Effector memory CD8-positive, alpha-beta T cell (primary cell): Measurements from ENCODE around the gene SCGN.

ENCODE experiments used
- ATAC-seq: fragments of 150-1000 bp; cut with Tn5 transposase; replicated peaks from 2 replicates; pipeline ENCODE4 v1.10.0; 2021; ENCODE audit warnings: mild to moderate bottlenecking, moderate library complexity
- DNase-seq, 3 experiments: peaks; one replicate each; pipeline ENCODE4 v3.0.0; 2021
- H3K27ac Mint-ChIP-seq, 2 donors: one replicate each; pipeline ENCODE4 v1.8.0; 2022; ENCODE audit warnings: mild to moderate bottlenecking in 2 of 2, mixed read lengths in 2 of 2, moderate library complexity in 2 of 2
- H3K27me3 Mint-ChIP-seq, 2 donors: one replicate each; pipeline ENCODE4 v1.8.0; 2022; ENCODE audit warnings: mixed read lengths in 2 of 2
- H3K36me3 Mint-ChIP-seq: one replicate; pipeline ENCODE4 v1.8.0; 2022; ENCODE audit warnings: mild to moderate bottlenecking, moderate library complexity, mixed read lengths; ENCODE audit not compliant: insufficient read depth
- H3K4me1 Mint-ChIP-seq, 2 donors: one replicate each; pipeline ENCODE4 v1.8.0; 2022; ENCODE audit warnings: low read depth in 2 of 2, mixed read lengths in 2 of 2
- H3K4me3 Mint-ChIP-seq, 2 donors: one replicate each; pipeline ENCODE4 v1.8.0; 2022; ENCODE audit warnings: mild to moderate bottlenecking in 2 of 2, mixed read lengths in 2 of 2, moderate library complexity in 2 of 2
- H3K9me3 Mint-ChIP-seq, 2 donors: one replicate each; pipeline ENCODE4 v1.8.0; 2022; ENCODE audit warnings: mixed read lengths in 2 of 2

SCGN gene

DNA sequence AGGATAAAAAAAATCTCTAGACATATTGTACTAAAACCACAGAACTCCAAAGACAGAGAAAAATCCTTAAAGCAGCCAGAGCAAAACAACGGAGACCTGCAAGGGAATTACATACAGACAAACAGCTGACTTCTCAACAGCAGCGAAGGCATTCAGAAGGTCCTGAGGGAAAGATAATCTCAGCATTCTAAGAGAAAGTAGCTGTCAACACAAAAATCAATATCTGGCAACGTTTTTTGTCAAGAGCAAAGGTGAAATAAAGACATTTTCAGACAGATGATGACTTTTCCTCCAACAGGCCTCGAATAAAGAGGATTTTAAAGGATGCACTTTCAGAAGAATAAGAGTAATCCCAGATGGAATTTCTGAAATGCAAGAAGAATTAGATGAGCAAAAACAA is 6.1 kb upstream of the SCGN start:
- Mint-ChIP-seq H3K27ac (no peak overlapping the region), H3K36me3 (no peaks in the 10 kb centered on the region), H3K9me3 (no peaks in the 10 kb centered on the region), H3K27me3 (peaks cover 54 to 62% of the 10 kb centered on the region in 2 donors), H3K4me1 (no peaks in the 10 kb centered on the region), H3K4me3 (no peak overlapping the region)
- ATAC-seq: no peak
- DNase-seq: no peak

DNA sequence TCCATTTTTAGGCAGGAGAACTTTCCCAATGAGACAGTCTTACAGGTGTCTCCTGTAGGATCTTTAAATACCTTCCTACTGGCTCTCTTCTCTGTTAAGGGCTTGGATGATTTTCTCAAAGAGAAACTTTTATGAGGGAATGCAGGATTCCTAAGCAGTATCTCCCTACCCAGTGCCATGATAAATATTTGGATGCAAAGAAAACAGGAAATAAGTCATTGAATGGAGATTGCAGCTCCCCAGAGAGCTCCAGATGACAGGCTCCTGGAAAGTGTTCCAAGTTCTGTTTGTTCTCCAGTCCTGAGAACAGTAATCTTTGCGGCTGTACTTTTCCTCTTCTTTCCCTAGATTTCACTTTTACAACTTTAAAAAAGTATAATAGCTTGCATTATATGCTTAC is 2.4 kb upstream of the SCGN start:
- Mint-ChIP-seq H3K4me3 (no peak overlapping the region), H3K36me3 (no peaks in the 10 kb centered on the region), H3K27ac (no peak overlapping the region), H3K4me1 (no peaks in the 10 kb centered on the region), H3K27me3 (peaks cover 46 to 57% of the 10 kb centered on the region in 2 donors), H3K9me3 (no peaks in the 10 kb centered on the region)
- DNase-seq (no peak), ATAC-seq (no peak)

DNA sequence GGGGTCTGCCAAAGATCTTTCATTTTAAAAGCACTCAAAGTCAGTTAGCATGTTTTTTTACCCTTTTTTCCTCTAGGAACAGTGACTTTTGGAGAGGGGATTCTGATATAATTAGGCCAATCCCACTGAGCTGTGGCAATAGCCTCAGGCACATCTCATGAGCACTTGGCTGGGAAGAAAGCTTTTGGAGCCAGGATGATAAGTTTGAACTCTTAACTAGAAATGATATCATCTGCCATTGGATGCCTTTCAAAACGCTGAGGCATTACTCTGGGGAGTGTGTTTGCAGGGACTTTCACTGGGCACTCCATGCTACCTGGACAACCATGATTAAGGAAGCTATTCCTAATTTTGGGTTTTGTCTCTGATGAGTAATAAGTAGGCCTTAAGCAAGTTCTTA is 3.7 kb downstream of the SCGN start:
- H3K4me3 Mint-ChIP-seq: no peak overlapping the region
- no peaks in the 10 kb centered on the region for H3K9me3 Mint-ChIP-seq
- DNase-seq: no peak
- no peaks in the 10 kb centered on the region for H3K4me1 Mint-ChIP-seq
- H3K27ac Mint-ChIP-seq: no peak overlapping the region
- no peak for ATAC-seq
- peaks cover 45 to 53% of the 10 kb centered on the region in 2 donors for H3K27me3 Mint-ChIP-seq
- no peaks in the 10 kb centered on the region for H3K36me3 Mint-ChIP-seq

GRCh38 chr6:25659633-25660368 is 7.8 kb downstream of the SCGN start:
- ATAC-seq: no peak
- DNase-seq: no peak
- Mint-ChIP-seq H3K4me3 (no peak overlapping the region), H3K27me3 (peaks cover 32 to 39% of the 10 kb centered on the region in 2 donors), H3K27ac (no peak overlapping the region), H3K9me3 (no peaks in the 10 kb centered on the region), H3K36me3 (no peaks in the 10 kb centered on the region), H3K4me1 (no peaks in the 10 kb centered on the region)

DNA sequence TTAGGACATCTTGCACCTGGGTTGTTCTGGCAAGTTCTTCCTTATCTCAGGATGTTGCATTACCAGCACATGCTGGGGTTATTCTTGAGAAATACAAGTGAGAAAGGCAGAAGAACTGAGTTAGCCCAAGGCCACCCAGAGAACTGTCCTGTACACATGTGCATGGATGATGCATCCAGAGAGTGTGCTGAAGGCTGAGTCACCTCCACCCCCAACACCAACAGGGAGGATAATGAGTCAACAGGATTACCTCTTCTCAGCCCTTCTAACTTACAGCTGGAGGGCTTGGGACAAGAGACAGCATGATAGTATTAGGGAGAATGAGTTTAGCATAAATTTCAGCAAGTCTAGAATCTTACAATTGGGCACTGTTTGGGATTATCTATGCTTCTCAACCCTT is 8.5 kb downstream of the SCGN start:
- no peaks in the 10 kb centered on the region for H3K36me3 Mint-ChIP-seq
- H3K27me3 Mint-ChIP-seq: peaks cover 28 to 42% of the 10 kb centered on the region in 2 donors
- H3K4me3 Mint-ChIP-seq: no peak overlapping the region
- no peaks in the 10 kb centered on the region for H3K9me3 Mint-ChIP-seq
- ATAC-seq: no peak
- no peak for DNase-seq
- no peaks in the 10 kb centered on the region for H3K4me1 Mint-ChIP-seq
- H3K27ac Mint-ChIP-seq: no peak overlapping the region

DNA sequence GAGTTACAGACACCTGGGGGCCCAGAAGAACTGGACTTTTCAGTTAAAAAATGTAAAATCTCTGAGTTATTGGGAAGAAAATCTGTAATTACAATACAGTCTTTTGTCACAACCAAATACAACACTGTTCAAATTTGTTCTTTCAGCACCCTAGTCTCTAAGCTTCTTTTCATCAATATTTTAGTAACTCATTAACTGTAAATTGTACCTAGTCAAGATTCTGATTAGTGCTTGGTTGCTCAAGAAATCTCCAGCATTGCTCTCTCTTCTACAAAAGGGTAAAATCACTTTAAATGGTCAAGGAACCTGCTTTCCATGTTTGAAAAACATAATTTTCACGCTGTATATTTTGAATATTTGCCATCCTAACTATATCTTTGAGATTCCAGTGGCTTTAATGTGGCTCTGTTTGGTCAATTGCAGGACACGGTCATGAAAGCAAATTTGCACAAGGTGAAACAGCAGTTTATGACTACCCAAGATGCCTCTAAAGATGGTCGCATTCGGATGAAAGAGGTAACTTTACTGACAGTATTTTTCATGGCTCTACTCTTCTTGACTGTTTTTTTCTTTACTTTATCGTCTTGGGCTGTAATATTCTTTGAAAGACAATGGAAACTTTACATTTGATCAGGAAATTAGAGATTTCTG is 9.2 kb downstream of the SCGN start:
- H3K27me3 Mint-ChIP-seq: peaks cover 28 to 42% of the 10 kb centered on the region in 2 donors
- DNase-seq (no peak), ATAC-seq (no peak)
- no peaks in the 10 kb centered on the region for H3K9me3 Mint-ChIP-seq
- no peak overlapping the region for H3K27ac Mint-ChIP-seq
- H3K4me1 Mint-ChIP-seq: no peaks in the 10 kb centered on the region
- no peaks in the 10 kb centered on the region for H3K36me3 Mint-ChIP-seq
- H3K4me3 Mint-ChIP-seq: no peak overlapping the region

DNA sequence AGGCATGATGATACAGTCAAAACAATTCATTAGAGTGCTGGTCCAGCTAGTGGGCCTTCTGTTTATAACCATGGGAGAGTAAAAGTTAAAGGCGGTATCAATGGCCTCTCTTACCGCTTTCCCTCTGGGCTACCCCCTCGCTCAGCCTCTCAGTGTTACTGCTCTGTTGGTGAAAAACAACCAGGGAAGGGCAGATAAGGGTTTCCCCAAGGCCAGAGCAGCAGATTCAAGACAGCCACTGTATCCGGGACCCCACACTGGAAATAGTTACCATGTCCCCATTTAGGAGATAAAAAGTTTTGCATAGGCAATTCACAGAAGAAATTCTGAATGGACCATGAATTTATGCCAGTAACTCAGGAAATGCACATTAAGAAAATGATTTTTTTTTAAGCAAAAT is 13.4 kb downstream of the SCGN start:
- Mint-ChIP-seq H3K36me3 (no peaks in the 10 kb centered on the region), H3K9me3 (no peaks in the 10 kb centered on the region), H3K4me3 (no peak overlapping the region), H3K27ac (no peak overlapping the region), H3K27me3 (peaks cover 13 to 44% of the 10 kb centered on the region in 2 donors), H3K4me1 (no peaks in the 10 kb centered on the region)
- DNase-seq (no peak), ATAC-seq (no peak)

DNA sequence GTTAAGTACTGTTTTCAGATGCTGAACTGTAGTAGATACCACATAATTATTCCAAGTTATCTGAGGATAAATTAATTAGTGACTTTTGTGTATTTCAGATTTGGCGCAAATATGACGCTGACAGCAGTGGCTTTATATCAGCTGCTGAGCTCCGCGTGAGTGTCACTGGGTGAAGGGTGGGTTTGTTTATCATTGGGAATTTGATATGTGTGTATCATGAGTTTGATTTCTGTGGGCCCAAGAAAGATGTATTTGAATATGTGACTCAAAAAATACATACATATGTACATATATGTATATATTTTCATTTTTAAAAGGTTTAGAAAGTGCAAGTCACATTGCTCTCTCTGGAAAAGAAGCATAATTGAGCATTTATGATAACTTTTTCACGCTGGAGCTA is 17.4 kb downstream of the SCGN start:
- Mint-ChIP-seq H3K36me3 (no peaks in the 10 kb centered on the region), H3K27ac (no peak overlapping the region), H3K4me1 (no peaks in the 10 kb centered on the region), H3K4me3 (no peak overlapping the region), H3K27me3 (peaks cover 17 to 37% of the 10 kb centered on the region in 2 donors), H3K9me3 (no peaks in the 10 kb centered on the region)
- ATAC-seq (no peak), DNase-seq (no peak)

DNA sequence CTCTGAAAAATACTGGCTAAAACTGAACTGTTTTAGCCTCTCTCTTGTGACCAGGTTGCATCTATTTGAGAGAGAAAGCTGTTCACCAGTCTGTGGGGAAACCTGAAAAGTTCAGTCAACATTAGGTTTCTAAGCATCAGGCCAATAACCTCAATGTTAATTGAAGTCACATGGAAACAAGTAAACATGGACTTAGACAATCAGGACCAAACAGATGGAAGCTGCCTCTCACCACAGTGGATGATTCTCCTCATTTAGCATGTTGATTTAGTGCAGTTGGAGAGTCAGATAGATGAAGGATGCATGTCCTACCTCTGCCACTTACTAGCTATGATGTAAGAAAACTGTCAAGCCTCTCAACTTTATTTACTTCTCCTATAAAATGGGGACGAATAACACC is 18.2 kb downstream of the SCGN start:
- H3K4me3 Mint-ChIP-seq: no peak overlapping the region
- H3K9me3 Mint-ChIP-seq: no peaks in the 10 kb centered on the region
- peaks cover 10 to 30% of the 10 kb centered on the region in 2 donors for H3K27me3 Mint-ChIP-seq
- ATAC-seq: no peak
- no peaks in the 10 kb centered on the region for H3K36me3 Mint-ChIP-seq
- no peaks in the 10 kb centered on the region for H3K4me1 Mint-ChIP-seq
- DNase-seq: no peak
- H3K27ac Mint-ChIP-seq: no peak overlapping the region

DNA sequence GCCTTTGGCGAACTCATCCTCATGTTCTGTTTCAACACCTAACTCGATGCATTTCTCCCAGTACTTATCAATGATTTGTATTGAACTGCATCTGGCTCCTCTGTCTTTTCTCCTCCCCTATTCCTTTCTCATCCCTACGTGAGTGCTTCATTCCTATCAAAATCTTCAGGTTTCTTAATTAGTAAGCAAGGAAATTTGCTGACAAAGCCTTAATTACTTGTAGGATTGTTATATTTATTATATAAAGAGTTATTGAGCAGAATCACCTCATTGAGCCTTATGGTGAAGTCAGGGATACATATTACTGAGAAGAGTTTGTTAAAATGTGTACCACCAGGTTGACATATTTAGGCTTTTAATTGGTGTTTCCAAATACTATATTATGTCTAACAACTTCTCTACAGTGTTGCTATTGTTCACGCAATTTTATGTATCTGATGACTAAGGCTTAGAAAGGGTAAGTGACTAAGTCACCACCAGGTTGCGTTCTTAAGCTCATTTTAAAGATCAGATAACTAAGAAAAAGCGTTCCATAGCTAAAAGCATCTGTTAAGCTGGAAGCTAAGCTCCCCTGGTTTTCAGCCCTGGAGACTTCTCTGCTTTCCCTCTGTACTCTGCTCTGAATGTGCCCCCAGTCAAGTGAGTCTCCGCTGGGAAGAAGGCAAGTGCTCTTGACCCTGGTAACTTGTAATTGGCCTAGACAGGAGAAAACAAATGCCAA is 18.9 kb downstream of the SCGN start:
- H3K9me3 Mint-ChIP-seq: no peaks in the 10 kb centered on the region
- no peak overlapping the region for H3K4me3 Mint-ChIP-seq
- peaks cover 10 to 27% of the 10 kb centered on the region in 2 donors for H3K27me3 Mint-ChIP-seq
- H3K4me1 Mint-ChIP-seq: no peaks in the 10 kb centered on the region
- no peak overlapping the region for H3K27ac Mint-ChIP-seq
- ATAC-seq: no peak
- no peaks in the 10 kb centered on the region for H3K36me3 Mint-ChIP-seq
- DNase-seq: no peak

- Mint-ChIP-seq H3K36me3 (no peaks in the 10 kb centered on the region), H3K27me3 (peaks cover 10 to 27% of the 10 kb centered on the region in 2 donors), H3K4me1 (no peaks in the 10 kb centered on the region), H3K9me3 (no peaks in the 10 kb centered on the region), H3K27ac (no peak overlapping the region), H3K4me3 (no peak overlapping the region)
- ATAC-seq (no peak), DNase-seq (no peak)
Observed at GRCh38 chr6:25671652-25672051, 19.6 kb downstream of the SCGN start.

- Mint-ChIP-seq H3K27ac (no peak overlapping the region), H3K4me1 (no peaks in the 10 kb centered on the region), H3K27me3 (peaks cover 10 to 13% of the 10 kb centered on the region in 2 donors), H3K4me3 (no peak overlapping the region), H3K36me3 (no peaks in the 10 kb centered on the region), H3K9me3 (no peaks in the 10 kb centered on the region)
- DNase-seq (no peak), ATAC-seq (no peak)
Observed at GRCh38 chr6:25675167-25675566, 23.2 kb downstream of the SCGN start.

GRCh38 chr6:25676775-25677174 is 24.8 kb downstream of the SCGN start:
- ATAC-seq: no peak
- Mint-ChIP-seq H3K9me3 (no peaks in the 10 kb centered on the region), H3K4me3 (no peak overlapping the region), H3K36me3 (no peaks in the 10 kb centered on the region), H3K4me1 (no peaks in the 10 kb centered on the region), H3K27ac (no peak overlapping the region), H3K27me3 (peaks cover 13 to 17% of the 10 kb centered on the region in 2 donors)
- no peak for DNase-seq

- no peaks in the 10 kb centered on the region for H3K9me3 Mint-ChIP-seq
- DNase-seq (no peak), ATAC-seq (no peak)
- no peak overlapping the region for H3K4me3 Mint-ChIP-seq
- H3K27me3 Mint-ChIP-seq: peaks cover 13 to 38% of the 10 kb centered on the region in 2 donors
- H3K27ac Mint-ChIP-seq: no peak overlapping the region
- no peaks in the 10 kb centered on the region for H3K4me1 Mint-ChIP-seq
- H3K36me3 Mint-ChIP-seq: no peaks in the 10 kb centered on the region
Observed at GRCh38 chr6:25681848-25682247, 29.8 kb downstream of the SCGN start.
